HG02938 (cell line): ENCODE measurements around the gene CNNM1.

Source experiments
- ATAC-seq: cut with Tn5 transposase; IDR thresholded peaks from one replicate; pipeline ENCODE4 v1.9.1; 2021; ENCODE audit warnings: mild to moderate bottlenecking, moderate library complexity; ENCODE audit not compliant: unreplicated experiment

The CNNM1 gene

GRCh38 chr10:99411546-99411945 lies 82.4 kb downstream of the CNNM1 start:
- no peak for ATAC-seq

GRCh38 chr10:99412099-99412498 lies 82.9 kb downstream of the CNNM1 start:
- no peak for ATAC-seq

GRCh38 chr10:99418910-99419624 lies 89.9 kb downstream of the CNNM1 start:
- no peak for ATAC-seq

GRCh38 chr10:99419688-99420087 lies 90.5 kb downstream of the CNNM1 start:
- no peak for ATAC-seq

- ATAC-seq = no peak
These were observed 92.1 kb downstream of the CNNM1 start for GRCh38 chr10:99421233-99421739.

GRCh38 chr10:99422529-99423096 lies 93.5 kb downstream of the CNNM1 start:
- no peak for ATAC-seq

- ATAC-seq = no peak
These were observed 95.5 kb downstream of the CNNM1 start for GRCh38 chr10:99424656-99425055.

GRCh38 chr10:99425204-99425603 lies 96.0 kb downstream of the CNNM1 start:
- ATAC-seq = no peak

GRCh38 chr10:99426689-99427088 lies 97.5 kb downstream of the CNNM1 start:
- no peak for ATAC-seq

GRCh38 chr10:99427566-99428190 lies 98.5 kb downstream of the CNNM1 start:
- ATAC-seq = no peak

GRCh38 chr10:99429517-99430095 lies 100.5 kb downstream of the CNNM1 start:
- ATAC-seq = no peak

- ATAC-seq = peak; percentile 8
These were observed 100.9 kb downstream of the CNNM1 start for GRCh38 chr10:99430116-99430450.

- ATAC-seq = peak; percentile 96
These were observed 101.5 kb downstream of the CNNM1 start, which contains the start of gene GOT1 for GRCh38 chr10:99430451-99431189. GOT1 (minus strand) TSS chr10:99430624; CDS start chr10:99430565, 59 bp downstream.

GRCh38 chr10:99431190-99431760 lies 102.1 kb downstream of the CNNM1 start:
- no peak for ATAC-seq

GRCh38 chr10:99432047-99432446 lies 102.9 kb downstream of the CNNM1 start:
- ATAC-seq = no peak

- ATAC-seq = no peak
These were observed 103.7 kb downstream of the CNNM1 start for GRCh38 chr10:99432881-99433280.

GRCh38 chr10:99433378-99434020 lies 104.3 kb downstream of the CNNM1 start:
- ATAC-seq = no peak

GRCh38 chr10:99435986-99436638 lies 107.0 kb downstream of the CNNM1 start:
- peak; percentile 66 for ATAC-seq

GRCh38 chr10:99438890-99439289 lies 109.7 kb downstream of the CNNM1 start:
- no peak for ATAC-seq

GRCh38 chr10:99442394-99442793 lies 113.2 kb downstream of the CNNM1 start:
- ATAC-seq = no peak
